Measurements from ENCODE around the gene KLK1. TPM values are rescaled to one million over a fixed set of nuclear protein-coding genes. Genes with fewer than 3 reads are reported as not detected.

KLK1 gene
- total and polyA plus RNA-seq, 8 donors: 4.1 to 55.0 (median 6.9) TPM; not detected in 3

DNA sequence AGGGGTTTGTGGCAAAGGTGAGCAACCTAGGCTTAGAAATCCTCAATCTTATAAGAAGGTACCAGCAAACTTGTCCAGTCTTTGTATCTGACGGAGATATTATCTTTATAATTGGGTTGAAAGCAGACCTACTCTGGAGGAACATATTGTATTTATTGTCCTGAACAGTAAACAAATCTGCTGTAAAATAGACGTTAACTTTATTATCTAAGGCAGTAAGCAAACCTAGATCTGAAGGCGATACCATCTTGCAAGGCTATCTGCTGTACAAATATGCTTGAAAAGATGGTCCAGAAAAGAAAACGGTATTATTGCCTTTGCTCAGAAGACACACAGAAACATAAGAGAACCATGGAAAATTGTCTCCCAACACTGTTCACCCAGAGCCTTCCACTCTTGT lies 45.9 kb upstream of the KLK1 start:
- no peak for DNase-seq
- Histone ChIP-seq H3K27ac (no peak overlapping the region), H3K4me3 (no peak overlapping the region), H3K4me1 (no peaks in the 10 kb centered on the region), H3K9me3 (no peaks in the 10 kb centered on the region), H3K27me3 (peaks cover 0 to 75% (median 24%) of the 10 kb centered on the region in 3 donors), H3K36me3 (no peaks in the 10 kb centered on the region)
- 57 to 75% (median 66%) methylated on average over 4 of the region's 4 CpGs for WGBS, 5 donors
- TF ChIP-seq POLR2AphosphoS5 (IDR thresholded peaks at IDR 0.05): no peak
- TF ChIP-seq POLR2A (IDR thresholded peaks at IDR 0.05): no peak
- no peak for TF ChIP-seq EP300 (IDR thresholded peaks at IDR 0.05)
- TF ChIP-seq, protein P1, sequence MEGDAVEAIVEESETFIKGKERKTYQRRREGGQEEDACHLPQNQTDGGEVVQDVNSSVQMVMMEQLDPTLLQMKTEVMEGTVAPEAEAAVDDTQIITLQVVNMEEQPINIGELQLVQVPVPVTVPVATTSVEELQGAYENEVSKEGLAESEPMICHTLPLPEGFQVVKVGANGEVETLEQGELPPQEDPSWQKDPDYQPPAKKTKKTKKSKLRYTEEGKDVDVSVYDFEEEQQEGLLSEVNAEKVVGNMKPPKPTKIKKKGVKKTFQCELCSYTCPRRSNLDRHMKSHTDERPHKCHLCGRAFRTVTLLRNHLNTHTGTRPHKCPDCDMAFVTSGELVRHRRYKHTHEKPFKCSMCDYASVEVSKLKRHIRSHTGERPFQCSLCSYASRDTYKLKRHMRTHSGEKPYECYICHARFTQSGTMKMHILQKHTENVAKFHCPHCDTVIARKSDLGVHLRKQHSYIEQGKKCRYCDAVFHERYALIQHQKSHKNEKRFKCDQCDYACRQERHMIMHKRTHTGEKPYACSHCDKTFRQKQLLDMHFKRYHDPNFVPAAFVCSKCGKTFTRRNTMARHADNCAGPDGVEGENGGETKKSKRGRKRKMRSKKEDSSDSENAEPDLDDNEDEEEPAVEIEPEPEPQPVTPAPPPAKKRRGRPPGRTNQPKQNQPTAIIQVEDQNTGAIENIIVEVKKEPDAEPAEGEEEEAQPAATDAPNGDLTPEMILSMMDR (IDR thresholded peaks at IDR 0.05): no peak
- intact Hi-C loops (cut with DNase I; ENCODE audit: low total_unique reads): no loop called here

- WGBS, 5 donors: 65 to 75% (median 70%) methylated on average over 7 of the region's 7 CpGs
- intact Hi-C loops (cut with DNase I; ENCODE audit: low total_unique reads): no loop called here
- no peak for DNase-seq
- H3K9me3 ChIP-seq: no peaks in the 10 kb centered on the region
- TF ChIP-seq, protein P1 (IDR thresholded peaks at IDR 0.05): no peak
- TF ChIP-seq EP300 (IDR thresholded peaks at IDR 0.05): no peak
- TF ChIP-seq POLR2AphosphoS5 (IDR thresholded peaks at IDR 0.05): no peak
- TF ChIP-seq POLR2A (IDR thresholded peaks at IDR 0.05): no peak
- H3K4me3 ChIP-seq: no peak overlapping the region
- no peaks in the 10 kb centered on the region for H3K4me1 ChIP-seq
- H3K27me3 ChIP-seq: peaks cover 0 to 69% (median 16%) of the 10 kb centered on the region in 3 donors
- no peaks in the 10 kb centered on the region for H3K36me3 ChIP-seq
- H3K27ac ChIP-seq: no peak overlapping the region
These were observed 38.1 kb upstream of the KLK1 start for GRCh38 chr19:50861496-50862286.

GRCh38 chr19:50861010-50861409 lies 37.4 kb upstream of the KLK1 start:
- no peaks in the 10 kb centered on the region for H3K4me1 ChIP-seq
- no peaks in the 10 kb centered on the region for H3K36me3 ChIP-seq
- peaks cover 0 to 71% (median 11%) of the 10 kb centered on the region in 3 donors for H3K27me3 ChIP-seq
- H3K4me3 ChIP-seq: no peak overlapping the region
- 67 to 84% (median 74%) methylated on average over 5 of the region's 5 CpGs for WGBS, 5 donors
- intact Hi-C loops (cut with DNase I; ENCODE audit: low total_unique reads): no loop called here
- H3K27ac ChIP-seq: no peak overlapping the region
- H3K9me3 ChIP-seq: no peaks in the 10 kb centered on the region
- TF ChIP-seq POLR2AphosphoS5 (IDR thresholded peaks at IDR 0.05) (no peak), EP300 (IDR thresholded peaks at IDR 0.05) (no peak), POLR2A (IDR thresholded peaks at IDR 0.05) (no peak)
- TF ChIP-seq, protein P1 (IDR thresholded peaks at IDR 0.05): no peak
- DNase-seq: no peak

GRCh38 chr19:50859849-50860248 lies 36.3 kb upstream of the KLK1 start:
- WGBS, 5 donors: 82 to 93% (median 91%) methylated on average over 4 of the region's 4 CpGs
- Histone ChIP-seq H3K4me1 (no peaks in the 10 kb centered on the region), H3K4me3 (no peak overlapping the region), H3K9me3 (no peaks in the 10 kb centered on the region), H3K27me3 (peaks cover 0 to 80% (median 11%) of the 10 kb centered on the region in 3 donors), H3K36me3 (no peaks in the 10 kb centered on the region), H3K27ac (no peak overlapping the region)
- intact Hi-C loops (cut with DNase I; ENCODE audit: low total_unique reads): no loop called here
- no peak for DNase-seq
- TF ChIP-seq POLR2AphosphoS5 (IDR thresholded peaks at IDR 0.05) (no peak), EP300 (IDR thresholded peaks at IDR 0.05) (no peak), POLR2A (IDR thresholded peaks at IDR 0.05) (no peak)
- TF ChIP-seq, protein P1 (IDR thresholded peaks at IDR 0.05): no peak

Data from stomach (tissue), 9 donors.